GM13977 (cell line): ENCODE data around the gene PDGFRB.

Experiments
- DNase-seq: peaks from one replicate; pipeline ENCODE4 v3.0.0; 2012; ENCODE audit warnings: low spot score
- CTCF ChIP-seq: IDR thresholded peaks from 2 replicates; pipeline ENCODE4 v1.5.1; 2012; ENCODE audit warnings: mild to moderate bottlenecking, control low read depth; ENCODE audit not compliant: insufficient read depth; ENCODE audit errors: extremely low read depth, missing control alignments
- in situ Hi-C: fragments of 300-500 bp; cut with MboI; formaldehyde crosslinking; loops from one replicate; pipeline ENCODE4 v1.12.0; 2022; ENCODE audit warnings: low sequenced_read_pairs, low pct_unique_long_range_greater_than_20kb, mixed read lengths, inconsistent platforms; ENCODE audit not compliant: unreplicated experiment

The PDGFRB gene

GRCh38 chr5:150149618-150150017 lies 6.0 kb downstream of the PDGFRB start:
- in situ Hi-C loops, result no loop called here
- no peak for TF ChIP-seq CTCF

GRCh38 chr5:150148117-150148927 lies 7.3 kb downstream of the PDGFRB start:
- TF ChIP-seq CTCF, result no peak
- in situ Hi-C loops, result no loop called here
- no peak for DNase-seq

More at GRCh38 chr5:150149618-150150017, 6.0 kb downstream of the PDGFRB start:
- no peak for DNase-seq

- DNase-seq, result no peak
- TF ChIP-seq CTCF, result no peak
- in situ Hi-C loops, result no loop called here
Observed at GRCh38 chr5:150147670-150148069, 8.0 kb downstream of the PDGFRB start.

GRCh38 chr5:150146862-150147601 lies 8.6 kb downstream of the PDGFRB start:
- DNase-seq, result no peak
- no peak for TF ChIP-seq CTCF
- in situ Hi-C loops, result no loop called here

- DNase-seq, result no peak
- no peak for TF ChIP-seq CTCF
- in situ Hi-C loops, result no loop called here
Observed at GRCh38 chr5:150146235-150146634, 9.4 kb downstream of the PDGFRB start.

GRCh38 chr5:150144879-150145278 lies 10.8 kb downstream of the PDGFRB start:
- no peak for TF ChIP-seq CTCF
- DNase-seq, result no peak
- in situ Hi-C loops, result no loop called here
